AG04449 (cell line): ENCODE results near the gene SDK1.
"Not testable (repeated sequence)": the region's sequence is repeated elsewhere in the genome, so short reads cannot be mapped to it uniquely, and the experiment has no call there.

ENCODE experiments used
- CTCF ChIA-PET: fragments of 350-600 bp; formaldehyde crosslinking; extraction: SDS; loops from one replicate; lab custom pipeline; 2021; ENCODE audit warnings: antibody characterized with exemption; lab: Yijun Ruan, JAX
- POLR2A ChIA-PET: fragments of 400-600, 350-600 bp; formaldehyde crosslinking; extraction: SDS; loops from one replicate; lab custom pipeline; 2020; ENCODE audit warnings: antibody characterized with exemption, inconsistent platforms; lab: Yijun Ruan, JAX
- DNase-seq: peaks from one replicate; pipeline ENCODE4 v3.0.0-alpha.2; 2010; ENCODE audit warnings: low read depth, low spot score
- H3K4me3 ChIP-seq: 2 replicates; pipeline ENCODE4 v1.5.1; 2011; ENCODE audit warnings: low read depth, mild to moderate bottlenecking, control low read depth, low read length
- CTCF ChIP-seq: IDR thresholded peaks from one replicate; pipeline ENCODE4 v1.5.1; 2011; ENCODE audit warnings: mild to moderate bottlenecking, moderate library complexity, low read length, control low read depth, inconsistent platforms; ENCODE audit not compliant: insufficient read depth; ENCODE audit errors: missing control alignments

Gene SDK1

GRCh38 chr7:4307316-4308204 lies 1006.5 kb downstream of the SDK1 start:
- H3K4me3 ChIP-seq = no peak overlapping the region
- no peak for TF ChIP-seq CTCF
- ChIA-PET CTCF (no interaction called here), POLR2A (no interaction called here)
- no peak for DNase-seq

DNA sequence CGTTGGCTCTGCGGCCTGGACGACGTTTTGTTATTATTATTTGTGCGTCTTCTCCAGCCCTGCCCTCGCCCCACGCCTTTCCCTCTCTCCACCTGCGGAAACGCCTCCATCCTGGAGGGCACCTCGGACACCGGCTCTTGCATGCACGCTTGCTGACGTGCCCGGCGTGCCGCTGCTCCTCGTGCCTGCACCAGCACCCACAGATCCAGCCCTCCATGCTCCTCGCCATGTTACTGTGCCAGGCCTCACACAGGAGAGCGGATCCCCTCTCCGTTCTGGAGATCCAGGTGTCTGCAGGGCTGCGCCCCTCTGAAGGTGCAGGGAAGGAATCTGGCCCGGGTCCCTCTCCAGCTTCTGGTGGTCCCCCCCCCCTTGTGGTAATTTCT lies 1007.1 kb downstream of the SDK1 start:
- no peak overlapping the region for H3K4me3 ChIP-seq
- no peak for DNase-seq
- TF ChIP-seq CTCF = no peak
- POLR2A ChIA-PET = no interaction called here
- CTCF ChIA-PET = no interaction called here

GRCh38 chr7:4313911-4314310 lies 1012.9 kb downstream of the SDK1 start:
- H3K4me3 ChIP-seq, DNase-seq, CTCF ChIA-PET, POLR2A ChIA-PET: not testable (repeated sequence)

- POLR2A ChIA-PET, H3K4me3 ChIP-seq, CTCF ChIA-PET, DNase-seq: not testable (repeated sequence)
These were observed 1013.3 kb downstream of the SDK1 start for GRCh38 chr7:4314316-4314715.
